ENCODE measurements around the gene IL20RA.

IL20RA gene

DNA sequence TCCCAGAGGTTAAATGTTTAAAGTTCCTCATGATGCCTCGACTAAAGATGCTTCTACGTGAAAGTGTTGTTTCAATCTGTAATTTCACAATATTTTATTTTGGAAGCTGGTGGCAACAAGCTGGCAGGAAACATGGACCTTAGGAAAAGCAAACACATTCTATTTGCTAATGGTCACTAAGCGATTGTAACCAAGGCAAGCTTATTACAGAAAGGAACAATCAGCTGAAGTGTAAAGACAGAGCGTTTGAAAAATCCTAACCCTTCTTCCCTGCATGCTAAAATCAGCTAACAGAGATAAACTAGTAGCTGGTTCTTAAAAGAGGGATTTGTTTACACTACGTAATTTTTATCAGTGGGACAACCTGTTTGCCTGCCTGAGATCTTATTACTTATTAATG is 50.0 kb downstream of the IL20RA start:
- H3K4me3 ChIP-seq (ENCODE audit: low read depth, low read length) = no peak overlapping the region
- TF ChIP-seq, protein P1, sequence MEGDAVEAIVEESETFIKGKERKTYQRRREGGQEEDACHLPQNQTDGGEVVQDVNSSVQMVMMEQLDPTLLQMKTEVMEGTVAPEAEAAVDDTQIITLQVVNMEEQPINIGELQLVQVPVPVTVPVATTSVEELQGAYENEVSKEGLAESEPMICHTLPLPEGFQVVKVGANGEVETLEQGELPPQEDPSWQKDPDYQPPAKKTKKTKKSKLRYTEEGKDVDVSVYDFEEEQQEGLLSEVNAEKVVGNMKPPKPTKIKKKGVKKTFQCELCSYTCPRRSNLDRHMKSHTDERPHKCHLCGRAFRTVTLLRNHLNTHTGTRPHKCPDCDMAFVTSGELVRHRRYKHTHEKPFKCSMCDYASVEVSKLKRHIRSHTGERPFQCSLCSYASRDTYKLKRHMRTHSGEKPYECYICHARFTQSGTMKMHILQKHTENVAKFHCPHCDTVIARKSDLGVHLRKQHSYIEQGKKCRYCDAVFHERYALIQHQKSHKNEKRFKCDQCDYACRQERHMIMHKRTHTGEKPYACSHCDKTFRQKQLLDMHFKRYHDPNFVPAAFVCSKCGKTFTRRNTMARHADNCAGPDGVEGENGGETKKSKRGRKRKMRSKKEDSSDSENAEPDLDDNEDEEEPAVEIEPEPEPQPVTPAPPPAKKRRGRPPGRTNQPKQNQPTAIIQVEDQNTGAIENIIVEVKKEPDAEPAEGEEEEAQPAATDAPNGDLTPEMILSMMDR (IDR thresholded peaks at IDR 0.05; ENCODE audit: borderline replicate concordance, insufficient read depth, low read depth, low read length) = no peak

DNA sequence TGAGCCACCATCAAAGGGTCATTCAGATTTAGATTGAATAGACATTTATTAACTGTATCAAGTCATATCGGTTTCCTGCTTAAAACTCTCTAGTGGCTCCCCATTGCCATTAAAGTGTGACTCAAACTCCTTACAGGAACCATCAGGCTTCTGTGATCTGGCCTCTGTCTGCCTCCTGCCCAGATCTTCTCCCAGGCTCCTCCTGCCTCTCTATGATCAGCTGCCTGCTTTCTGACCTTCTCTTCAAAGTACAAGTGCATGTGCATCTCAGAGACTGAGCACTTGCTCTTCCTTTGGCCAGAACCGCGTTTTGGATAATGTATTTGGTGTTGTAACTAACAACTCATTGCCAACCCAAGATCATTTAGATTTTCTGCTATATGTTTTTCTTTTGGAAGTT is 52.7 kb downstream of the IL20RA start:
- TF ChIP-seq, protein P1 (IDR thresholded peaks at IDR 0.05; ENCODE audit: borderline replicate concordance, insufficient read depth, low read depth, low read length) = no peak
- H3K4me3 ChIP-seq (ENCODE audit: low read depth, low read length) = no peak overlapping the region

DNA sequence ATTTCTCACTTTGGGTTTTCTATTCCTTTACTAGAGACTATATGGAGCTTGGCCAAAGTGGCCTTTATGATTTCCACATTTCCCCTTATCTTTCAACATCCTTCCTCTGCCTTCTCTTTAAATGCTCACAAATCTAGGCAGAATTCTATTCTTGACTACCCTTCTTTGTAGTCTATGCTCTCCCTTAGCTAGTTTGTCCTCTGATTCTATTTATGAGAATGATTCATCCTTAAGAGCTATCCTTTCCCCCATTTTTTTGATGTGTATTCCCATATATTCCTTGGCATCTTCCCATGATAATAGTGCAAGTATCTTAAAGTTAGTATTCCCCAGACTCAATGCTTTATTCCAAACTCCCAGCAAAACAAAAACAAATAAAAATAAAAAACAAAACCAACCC is 53.1 kb downstream of the IL20RA start:
- H3K4me3 ChIP-seq (ENCODE audit: low read depth, low read length) = no peak overlapping the region
- TF ChIP-seq, protein P1 (IDR thresholded peaks at IDR 0.05; ENCODE audit: borderline replicate concordance, insufficient read depth, low read depth, low read length) = no peak

DNA sequence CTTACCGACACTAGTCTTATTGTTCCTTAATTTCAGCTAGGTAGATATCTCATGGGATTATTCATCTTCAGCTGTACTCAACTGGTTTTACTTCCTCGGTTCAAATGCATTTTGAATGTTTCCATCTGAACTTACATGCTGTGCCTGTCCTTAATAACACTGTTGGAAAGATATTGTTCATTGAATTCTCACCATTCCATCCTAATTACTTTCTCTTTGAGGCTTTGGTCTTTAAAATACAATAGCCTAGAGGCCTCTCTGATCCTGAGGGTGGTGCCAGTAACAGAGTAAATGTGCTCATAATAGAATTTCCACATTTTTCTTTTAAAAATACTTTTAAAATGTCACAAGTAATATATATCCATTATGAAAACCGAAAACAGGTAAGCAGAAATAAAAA is 54.0 kb downstream of the IL20RA start:
- no peak overlapping the region for H3K4me3 ChIP-seq (ENCODE audit: low read depth, low read length)
- TF ChIP-seq, protein P1 (IDR thresholded peaks at IDR 0.05; ENCODE audit: borderline replicate concordance, insufficient read depth, low read depth, low read length) = no peak

DNA sequence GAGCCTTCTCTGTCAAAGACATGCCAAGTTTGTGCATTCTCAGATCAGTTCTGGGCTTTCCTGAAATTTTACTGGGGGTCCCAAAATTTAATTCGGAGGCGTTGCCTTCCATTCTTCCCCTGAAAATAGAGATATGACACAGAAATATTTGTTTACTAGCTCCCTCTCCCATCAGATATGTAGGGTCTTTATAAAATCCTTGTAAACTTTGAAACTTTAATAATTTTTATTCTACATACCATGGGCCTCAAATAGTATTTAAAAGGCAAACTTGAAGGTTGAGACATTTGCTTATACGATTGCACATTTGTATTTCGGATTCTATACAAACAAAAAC is 54.6 kb downstream of the IL20RA start:
- TF ChIP-seq, protein P1 (IDR thresholded peaks at IDR 0.05; ENCODE audit: borderline replicate concordance, insufficient read depth, low read depth, low read length) = no peak
- H3K4me3 ChIP-seq (ENCODE audit: low read depth, low read length) = no peak overlapping the region

DNA sequence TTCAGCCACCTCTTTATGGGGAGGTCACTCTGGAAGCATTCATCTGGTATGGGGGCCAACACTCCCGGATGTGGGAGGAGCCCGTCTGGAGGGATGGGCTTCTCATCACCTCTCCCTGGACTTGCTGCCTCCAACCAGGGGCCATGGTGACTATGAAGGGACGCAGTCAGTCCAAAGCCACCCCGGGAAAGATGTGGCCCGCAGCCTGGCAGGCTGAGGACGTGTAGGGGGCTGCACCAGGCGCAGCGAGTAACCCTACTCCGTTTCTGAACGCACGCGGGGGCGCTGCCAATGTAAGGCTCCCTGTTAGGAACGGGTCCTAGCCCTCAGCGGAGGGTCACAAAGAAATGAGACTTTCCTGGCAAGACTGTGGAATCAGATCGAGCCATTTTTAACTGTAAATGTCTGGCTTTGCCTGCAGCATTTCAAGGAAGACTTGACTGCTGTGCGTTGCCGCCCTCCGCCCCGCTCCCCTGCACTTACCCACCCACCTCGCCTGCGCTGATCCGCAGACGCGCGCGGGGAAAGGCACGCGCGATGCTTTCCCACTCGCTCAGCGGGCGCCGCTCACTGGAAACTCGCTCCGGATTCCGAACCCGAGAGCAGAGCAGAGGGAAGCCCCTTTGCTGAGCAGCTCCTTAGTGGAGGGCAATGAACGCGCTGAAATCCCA is 55.1 kb downstream of the IL20RA start:
- TF ChIP-seq, protein P1 (IDR thresholded peaks at IDR 0.05; ENCODE audit: borderline replicate concordance, insufficient read depth, low read depth, low read length) = no peak

DNA sequence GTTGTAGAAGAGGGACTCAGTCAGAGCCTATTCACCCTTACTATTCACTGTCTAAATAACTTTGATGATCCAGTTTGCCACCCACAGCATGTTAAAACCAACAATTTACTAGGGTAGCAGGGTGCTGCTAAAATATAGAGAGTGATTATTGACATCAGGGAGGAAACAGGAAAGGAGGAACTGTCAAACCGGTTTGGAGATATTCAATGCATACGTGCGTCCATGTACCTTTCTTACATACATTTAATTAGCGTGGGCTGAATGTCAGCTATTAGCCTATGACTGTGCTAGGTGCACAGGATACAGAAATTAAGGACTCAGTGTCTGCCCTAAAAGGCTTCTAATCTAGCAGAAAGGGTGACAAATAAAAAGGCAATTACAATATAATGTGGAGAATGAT is 57.2 kb downstream of the IL20RA start:
- no peak overlapping the region for H3K4me3 ChIP-seq (ENCODE audit: low read depth, low read length)
- TF ChIP-seq, protein P1 (IDR thresholded peaks at IDR 0.05; ENCODE audit: borderline replicate concordance, insufficient read depth, low read depth, low read length) = no peak

More for the DNA sequence above, 55.1 kb downstream of the IL20RA start:
- no peak overlapping the region for H3K4me3 ChIP-seq (ENCODE audit: low read depth, low read length)

All from GM12875 (cell line).